Stomach smooth muscle (tissue), 2 donors: ENCODE data around the gene IL6.
"Not testable (repeated sequence)": the region's sequence is repeated elsewhere in the genome, so short reads cannot be mapped to it uniquely, and the experiment has no call there.

Source experiments
- H3K27ac ChIP-seq: one replicate; pipeline ENCODE4 v1.7.0; 2013; ENCODE audit warnings: mild to moderate bottlenecking, low read length, inconsistent platforms
- H3K27me3 ChIP-seq, 2 donors: one replicate each; pipeline ENCODE4 v1.7.0; 2013; ENCODE audit warnings: low read length in 2 of 2; ENCODE audit not compliant: insufficient read depth in 2 of 2, control insufficient read depth in 1 of 2
- H3K36me3 ChIP-seq, 2 donors: one replicate each; pipeline ENCODE4 v1.7.0; 2013; ENCODE audit warnings: low read length in 2 of 2; ENCODE audit not compliant: control insufficient read depth in 2 of 2, insufficient read depth in 2 of 2
- H3K4me1 ChIP-seq: one replicate; pipeline ENCODE4 v1.7.0; 2013; ENCODE audit warnings: low read length; ENCODE audit not compliant: control insufficient read depth, insufficient read depth
- H3K4me3 ChIP-seq, 2 donors: one replicate each; pipeline ENCODE4 v1.7.0; 2013; ENCODE audit warnings: low read length in 2 of 2
- H3K9ac ChIP-seq, 2 donors: one replicate each; pipeline ENCODE4 v1.7.0; 2013; ENCODE audit warnings: low read length in 2 of 2, mild to moderate bottlenecking in 1 of 2
- H3K9me3 ChIP-seq, 2 donors: one replicate each; pipeline ENCODE4 v1.7.0; 2013; ENCODE audit warnings: low read length in 2 of 2; ENCODE audit not compliant: control insufficient read depth in 2 of 2
- donor health status: healthy.
- donor health status: Pancreatic carcinoma.

IL6 gene

GRCh38 chr7:22694597-22695207 is 32.3 kb upstream of the IL6 start:
- H3K36me3 ChIP-seq, result no peaks in the 10 kb centered on the region
- H3K4me3 ChIP-seq, result no peak overlapping the region
- no peaks in the 10 kb centered on the region for H3K27me3 ChIP-seq
- H3K4me1 ChIP-seq, result no peaks in the 10 kb centered on the region
- H3K27ac ChIP-seq, result no peak overlapping the region
- no peaks in the 10 kb centered on the region for H3K9me3 ChIP-seq
- no peak overlapping the region for H3K9ac ChIP-seq

GRCh38 chr7:22695476-22696132 is 31.4 kb upstream of the IL6 start:
- H3K27ac ChIP-seq, result no peak overlapping the region

GRCh38 chr7:22696541-22697228 is 30.3 kb upstream of the IL6 start:
- Histone ChIP-seq H3K4me1 (no peaks in the 10 kb centered on the region), H3K27ac (no peak overlapping the region), H3K4me3 (no peak overlapping the region), H3K9me3 (no peaks in the 10 kb centered on the region), H3K9ac (no peak overlapping the region), H3K27me3 (no peaks in the 10 kb centered on the region), H3K36me3 (no peaks in the 10 kb centered on the region)

More at GRCh38 chr7:22695476-22696132, 31.4 kb upstream of the IL6 start:
- no peaks in the 10 kb centered on the region for H3K27me3 ChIP-seq
- no peak overlapping the region for H3K9ac ChIP-seq
- H3K4me1 ChIP-seq, result no peaks in the 10 kb centered on the region
- H3K4me3 ChIP-seq, result no peak overlapping the region
- no peaks in the 10 kb centered on the region for H3K36me3 ChIP-seq
- H3K9me3 ChIP-seq, result no peaks in the 10 kb centered on the region

- Histone ChIP-seq H3K4me3 (no peak overlapping the region), H3K9me3 (no peaks in the 10 kb centered on the region), H3K27ac (no peak overlapping the region)
Observed at GRCh38 chr7:22697322-22697859, 29.6 kb upstream of the IL6 start.

GRCh38 chr7:22697876-22698606 is 29.0 kb upstream of the IL6 start:
- no peak overlapping the region for H3K4me3 ChIP-seq
- H3K36me3 ChIP-seq, result no peaks in the 10 kb centered on the region
- H3K27me3 ChIP-seq, result no peaks in the 10 kb centered on the region
- no peaks in the 10 kb centered on the region for H3K4me1 ChIP-seq
- no peak overlapping the region for H3K9ac ChIP-seq
- H3K9me3 ChIP-seq, result no peaks in the 10 kb centered on the region
- H3K27ac ChIP-seq, result no peak overlapping the region

More at GRCh38 chr7:22697322-22697859, 29.6 kb upstream of the IL6 start:
- Histone ChIP-seq H3K4me1 (no peaks in the 10 kb centered on the region), H3K36me3 (no peaks in the 10 kb centered on the region), H3K9ac (no peak overlapping the region), H3K27me3 (no peaks in the 10 kb centered on the region)

GRCh38 chr7:22698767-22699166 is 28.2 kb upstream of the IL6 start:
- Histone ChIP-seq H3K27ac (no peak overlapping the region), H3K4me3 (no peak overlapping the region), H3K9me3 (no peaks in the 10 kb centered on the region), H3K27me3 (no peaks in the 10 kb centered on the region), H3K9ac (no peak overlapping the region), H3K4me1 (no peaks in the 10 kb centered on the region), H3K36me3 (no peaks in the 10 kb centered on the region)

- Histone ChIP-seq H3K36me3 (no peaks in the 10 kb centered on the region), H3K4me3 (no peak overlapping the region), H3K9ac (no peak overlapping the region), H3K4me1 (no peaks in the 10 kb centered on the region), H3K27me3 (no peaks in the 10 kb centered on the region), H3K9me3 (no peaks in the 10 kb centered on the region), H3K27ac (no peak overlapping the region)
Observed at GRCh38 chr7:22700559-22701002, 26.4 kb upstream of the IL6 start.

- Histone ChIP-seq H3K9me3 (no peaks in the 10 kb centered on the region), H3K27ac (no peak overlapping the region), H3K4me3 (no peak overlapping the region), H3K4me1 (no peaks in the 10 kb centered on the region), H3K27me3 (no peaks in the 10 kb centered on the region), H3K9ac (no peak overlapping the region), H3K36me3 (no peaks in the 10 kb centered on the region)
Observed at GRCh38 chr7:22702516-22702915, 24.5 kb upstream of the IL6 start.

GRCh38 chr7:22703107-22703855 is 23.7 kb upstream of the IL6 start:
- H3K4me1 ChIP-seq, H3K36me3 ChIP-seq, H3K27ac ChIP-seq, H3K9ac ChIP-seq, H3K4me3 ChIP-seq, H3K9me3 ChIP-seq, H3K27me3 ChIP-seq: not testable (repeated sequence)

GRCh38 chr7:22703978-22704610 is 22.9 kb upstream of the IL6 start:
- H3K4me3 ChIP-seq, H3K27me3 ChIP-seq, H3K36me3 ChIP-seq, H3K27ac ChIP-seq, H3K9ac ChIP-seq, H3K4me1 ChIP-seq, H3K9me3 ChIP-seq: not testable (repeated sequence)
